Choroid plexus epithelial cell (primary cell): ENCODE data around the gene NKAIN1.

Experiments
- DNase-seq: peaks from one replicate; pipeline ENCODE4 v3.0.0-alpha.2; 2010; ENCODE audit warnings: low read depth
- H3K4me3 ChIP-seq: 2 replicates; pipeline ENCODE4 v1.5.1; 2011; ENCODE audit warnings: low read depth, mild to moderate bottlenecking, control low read depth, low read length, moderate library complexity
- TF ChIP-seq, protein P1 (sequence below): conservative IDR thresholded peaks from 2 replicates; pipeline ENCODE4 v1.5.1; 2011; ENCODE audit warnings: low read depth, mild to moderate bottlenecking, control low read depth, inconsistent platforms, low read length, moderate library complexity

Gene NKAIN1

DNA sequence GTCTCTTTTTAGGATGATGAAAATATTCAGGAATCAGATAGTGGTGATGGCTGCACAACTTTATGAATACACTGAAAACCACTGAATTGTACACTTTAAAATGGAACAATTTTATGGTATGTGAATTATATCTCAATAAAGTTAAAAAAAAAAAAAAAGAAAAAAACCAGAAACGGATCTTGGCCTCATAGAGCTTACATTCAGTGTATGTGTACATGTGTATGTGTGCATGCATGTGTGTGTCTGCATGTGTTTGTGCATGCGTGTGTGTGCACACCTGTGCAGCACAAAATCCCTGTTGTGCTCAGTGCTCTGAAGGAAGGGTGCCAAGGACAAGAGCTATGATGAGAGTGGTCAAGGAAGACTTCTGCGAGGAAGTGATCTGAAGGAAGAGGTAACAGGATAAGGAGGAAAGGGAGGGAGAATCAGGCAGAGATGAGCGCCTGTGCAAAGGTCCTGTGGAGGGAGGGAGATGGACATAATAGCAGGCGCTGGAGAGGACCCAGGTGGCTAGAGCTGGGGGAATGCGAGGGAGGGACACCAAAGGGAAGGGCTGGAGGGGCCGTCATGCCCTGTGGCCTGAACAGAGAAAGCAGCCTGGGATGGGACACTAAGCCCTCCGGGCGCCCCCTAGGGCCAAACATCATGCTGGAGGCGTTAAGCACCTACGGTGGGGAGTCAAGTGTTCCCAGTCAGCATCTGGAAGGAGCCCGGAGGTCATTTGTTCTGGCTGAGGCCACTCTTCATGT, 25.2 kb downstream of the NKAIN1 start:
- H3K4me3 ChIP-seq, result no peak overlapping the region
- no peak for DNase-seq
- TF ChIP-seq, protein P1, sequence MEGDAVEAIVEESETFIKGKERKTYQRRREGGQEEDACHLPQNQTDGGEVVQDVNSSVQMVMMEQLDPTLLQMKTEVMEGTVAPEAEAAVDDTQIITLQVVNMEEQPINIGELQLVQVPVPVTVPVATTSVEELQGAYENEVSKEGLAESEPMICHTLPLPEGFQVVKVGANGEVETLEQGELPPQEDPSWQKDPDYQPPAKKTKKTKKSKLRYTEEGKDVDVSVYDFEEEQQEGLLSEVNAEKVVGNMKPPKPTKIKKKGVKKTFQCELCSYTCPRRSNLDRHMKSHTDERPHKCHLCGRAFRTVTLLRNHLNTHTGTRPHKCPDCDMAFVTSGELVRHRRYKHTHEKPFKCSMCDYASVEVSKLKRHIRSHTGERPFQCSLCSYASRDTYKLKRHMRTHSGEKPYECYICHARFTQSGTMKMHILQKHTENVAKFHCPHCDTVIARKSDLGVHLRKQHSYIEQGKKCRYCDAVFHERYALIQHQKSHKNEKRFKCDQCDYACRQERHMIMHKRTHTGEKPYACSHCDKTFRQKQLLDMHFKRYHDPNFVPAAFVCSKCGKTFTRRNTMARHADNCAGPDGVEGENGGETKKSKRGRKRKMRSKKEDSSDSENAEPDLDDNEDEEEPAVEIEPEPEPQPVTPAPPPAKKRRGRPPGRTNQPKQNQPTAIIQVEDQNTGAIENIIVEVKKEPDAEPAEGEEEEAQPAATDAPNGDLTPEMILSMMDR, result peak; percentile 2

DNA sequence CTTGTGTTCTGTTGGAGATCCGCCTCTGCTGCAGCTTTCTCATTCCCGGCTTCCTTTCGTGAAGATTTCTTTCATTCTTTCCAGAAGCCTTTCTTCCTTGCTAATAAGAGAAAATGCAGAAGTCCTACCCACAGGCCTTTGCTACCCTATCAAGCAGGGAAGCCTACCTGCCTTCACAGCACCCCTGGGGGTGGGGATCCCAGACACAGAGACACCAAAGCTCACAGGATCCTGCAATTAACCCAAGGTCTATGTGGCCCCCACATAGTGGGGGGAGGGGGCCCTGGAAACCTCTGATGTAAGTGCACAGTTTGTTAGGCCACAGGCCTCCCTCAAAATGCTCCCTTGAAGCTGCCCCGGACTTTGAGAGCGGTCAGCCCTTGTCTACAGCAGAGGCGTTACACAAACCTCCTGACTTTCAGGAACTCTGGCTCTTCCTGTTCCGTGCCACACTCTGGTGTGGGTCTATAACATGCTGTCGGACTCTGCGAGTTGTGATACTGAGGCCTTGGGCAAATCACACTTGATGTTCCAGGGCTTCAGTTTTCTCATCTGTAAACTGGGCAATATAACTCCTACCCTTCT, 31.2 kb downstream of the NKAIN1 start:
- DNase-seq, result no peak
- no peak overlapping the region for H3K4me3 ChIP-seq
- TF ChIP-seq, protein P1, result no peak

DNA sequence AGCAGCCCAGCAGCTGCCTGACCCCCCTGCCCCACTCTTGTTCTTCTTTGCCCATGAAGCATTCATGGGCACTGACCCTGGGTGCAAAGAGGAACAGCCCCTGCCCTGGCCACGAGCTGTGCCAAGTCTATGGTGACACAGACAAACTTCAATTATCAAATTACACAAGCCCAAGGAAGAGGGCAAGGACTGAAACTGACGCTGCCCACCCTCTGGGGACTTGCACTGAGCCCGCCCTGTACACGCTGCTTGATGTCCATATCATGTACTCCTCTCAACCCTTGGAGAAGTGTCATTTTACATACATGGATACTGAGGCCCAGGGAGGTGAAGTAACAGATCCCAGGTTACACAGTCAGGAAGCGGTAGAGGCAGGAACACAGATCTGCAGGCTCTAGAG, 32.1 kb downstream of the NKAIN1 start:
- TF ChIP-seq, protein P1, result no peak
- DNase-seq, result no peak
- H3K4me3 ChIP-seq, result no peak overlapping the region

DNA sequence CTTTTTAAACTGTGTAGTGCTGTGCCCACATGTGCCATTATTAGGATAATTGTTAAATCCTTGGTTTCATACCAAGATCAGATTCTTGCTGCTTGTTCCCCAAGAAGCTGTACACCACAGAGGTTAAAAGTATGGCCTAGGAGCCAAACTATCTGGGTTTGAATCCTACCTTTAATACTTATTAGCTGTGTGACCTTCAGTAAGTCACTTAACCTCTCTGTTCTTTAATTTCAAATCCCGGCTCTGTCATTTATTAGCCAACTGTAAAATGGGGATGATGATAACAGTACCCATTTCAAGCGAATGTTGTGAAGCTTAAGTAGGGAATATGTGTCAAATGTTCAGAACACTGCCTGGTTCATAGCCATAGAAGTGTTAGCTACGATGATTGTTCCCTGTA, 32.6 kb downstream of the NKAIN1 start:
- no peak for DNase-seq
- no peak overlapping the region for H3K4me3 ChIP-seq
- TF ChIP-seq, protein P1, result no peak

DNA sequence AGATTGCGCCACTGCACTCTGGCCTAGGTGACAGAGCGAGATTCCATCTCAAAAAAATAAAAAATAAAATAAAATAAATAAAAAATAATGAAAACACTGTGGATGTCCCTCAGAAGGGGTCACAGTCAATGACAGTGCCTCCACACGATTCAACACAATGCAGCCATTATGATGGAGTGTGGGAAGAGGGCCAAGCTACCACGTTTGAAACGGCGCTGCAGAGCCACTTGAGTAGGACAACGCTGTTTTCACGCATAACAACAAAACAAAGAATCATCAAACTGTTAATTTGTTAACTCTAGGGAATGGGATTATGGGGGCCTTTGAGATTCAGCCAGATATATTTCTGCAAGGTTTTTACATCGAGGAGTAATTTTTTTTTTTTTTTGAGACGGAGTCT, 36.5 kb downstream of the NKAIN1 start:
- H3K4me3 ChIP-seq, result no peak overlapping the region
- TF ChIP-seq, protein P1, result no peak
- no peak for DNase-seq

DNA sequence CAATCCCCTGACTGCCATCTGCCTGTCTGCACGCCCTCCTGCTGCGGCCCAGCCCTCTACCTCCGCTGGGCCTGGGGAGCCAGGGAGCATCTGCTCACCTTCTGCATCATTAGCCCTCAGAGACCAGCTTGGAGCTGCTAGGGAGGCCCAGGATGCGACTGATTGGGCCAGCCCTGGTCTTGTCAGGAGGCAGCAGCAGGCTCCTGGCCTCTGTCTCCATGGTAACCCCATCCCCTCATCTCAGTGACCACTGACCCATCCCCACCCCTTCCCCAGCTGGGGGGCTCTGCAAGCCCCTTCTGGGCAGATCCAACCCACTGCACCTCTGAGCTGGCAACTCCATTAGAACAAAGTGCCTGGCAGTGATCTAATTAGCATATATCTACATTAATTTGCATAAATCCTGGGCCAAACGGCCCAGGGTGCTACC, 37.7 kb downstream of the NKAIN1 start:
- TF ChIP-seq, protein P1, result no peak
- no peak for DNase-seq
- H3K4me3 ChIP-seq, result no peak overlapping the region

DNA sequence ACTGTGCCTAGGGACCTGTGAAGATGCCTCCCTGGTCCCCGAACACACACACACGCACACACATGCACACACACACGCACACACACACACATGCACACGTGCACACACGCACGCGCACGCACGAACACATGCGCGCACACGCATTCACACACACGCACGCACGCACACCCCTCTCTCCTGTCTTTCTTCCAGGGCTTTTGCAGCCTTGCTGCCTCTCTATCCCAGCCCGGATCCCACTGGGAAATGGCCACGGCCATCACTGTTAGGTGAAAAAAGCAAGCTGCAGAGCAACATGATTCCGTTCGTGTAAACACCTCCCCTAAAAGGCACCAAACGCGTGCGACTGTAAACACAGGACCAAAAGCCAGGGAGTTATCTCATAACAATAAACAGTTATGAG, 39.7 kb downstream of the NKAIN1 start:
- no peak overlapping the region for H3K4me3 ChIP-seq
- TF ChIP-seq, protein P1, result no peak
- DNase-seq, result no peak
